ENCODE measurements around the gene APLF.
"Not testable (repeated sequence)": the region's sequence is repeated elsewhere in the genome, so short reads cannot be mapped to it uniquely, and the experiment has no call there.

APLF gene

GRCh38 chr2:68565273-68565672, 97.9 kb downstream of the APLF start:
- H3K27me3 ChIP-seq (replicated peaks; ENCODE audit: control insufficient read depth, insufficient read depth, low read length) = no peaks in the 10 kb centered on the region
- H3K36me3 ChIP-seq (ENCODE audit: control insufficient read depth, insufficient read depth, low read length, severe bottlenecking) = no peaks in the 10 kb centered on the region
- no peak overlapping the region for H3K4me3 ChIP-seq (ENCODE audit: low read length)
- H3K9me3 ChIP-seq (ENCODE audit: control insufficient read depth, low read length) = no peaks in the 10 kb centered on the region
- H3K4me1 ChIP-seq (ENCODE audit: control insufficient read depth, insufficient read depth, low read length) = no peaks in the 10 kb centered on the region
- no peak overlapping the region for H3K9ac ChIP-seq (ENCODE audit: low read length)
- DNase-seq (ENCODE audit: low read depth) = no peak

DNA sequence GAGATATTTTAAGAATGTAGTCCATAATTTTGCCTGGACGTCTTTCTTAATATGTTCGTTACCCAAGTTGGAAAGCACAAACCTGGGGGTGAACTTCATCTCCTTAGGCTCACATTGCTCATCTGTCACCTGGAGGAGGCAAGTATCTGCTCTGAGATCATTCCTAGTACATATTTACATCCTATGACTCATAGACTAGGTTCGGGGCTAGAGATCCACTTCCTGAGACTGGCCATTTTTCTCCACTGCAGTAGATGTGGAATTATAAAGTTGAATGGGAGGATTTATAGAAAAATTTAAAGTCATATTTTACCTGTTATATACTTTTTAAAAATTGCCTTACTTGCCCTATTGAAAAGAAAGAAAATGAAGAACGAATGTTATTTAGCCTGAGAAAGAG, 98.5 kb downstream of the APLF start:
- H3K9me3 ChIP-seq (ENCODE audit: control insufficient read depth, low read length) = no peaks in the 10 kb centered on the region
- H3K9ac ChIP-seq (ENCODE audit: low read length) = no peak overlapping the region
- H3K4me1 ChIP-seq (ENCODE audit: control insufficient read depth, insufficient read depth, low read length) = no peaks in the 10 kb centered on the region
- H3K27me3 ChIP-seq (replicated peaks; ENCODE audit: control insufficient read depth, insufficient read depth, low read length) = no peaks in the 10 kb centered on the region
- peak; percentile 3 for DNase-seq (ENCODE audit: low read depth)
- no peaks in the 10 kb centered on the region for H3K36me3 ChIP-seq (ENCODE audit: control insufficient read depth, insufficient read depth, low read length, severe bottlenecking)
- no peak overlapping the region for H3K4me3 ChIP-seq (ENCODE audit: low read length)

- H3K4me3 ChIP-seq (ENCODE audit: low read length) = no peak overlapping the region
- no peak overlapping the region for H3K9ac ChIP-seq (ENCODE audit: low read length)
- H3K9me3 ChIP-seq (ENCODE audit: control insufficient read depth, low read length) = no peaks in the 10 kb centered on the region
- H3K27me3 ChIP-seq (replicated peaks; ENCODE audit: control insufficient read depth, insufficient read depth, low read length) = no peaks in the 10 kb centered on the region
- no peaks in the 10 kb centered on the region for H3K36me3 ChIP-seq (ENCODE audit: control insufficient read depth, insufficient read depth, low read length, severe bottlenecking)
- no peaks in the 10 kb centered on the region for H3K4me1 ChIP-seq (ENCODE audit: control insufficient read depth, insufficient read depth, low read length)
- DNase-seq (ENCODE audit: low read depth) = no peak
Observed at GRCh38 chr2:68566362-68566761, 99.0 kb downstream of the APLF start.

DNA sequence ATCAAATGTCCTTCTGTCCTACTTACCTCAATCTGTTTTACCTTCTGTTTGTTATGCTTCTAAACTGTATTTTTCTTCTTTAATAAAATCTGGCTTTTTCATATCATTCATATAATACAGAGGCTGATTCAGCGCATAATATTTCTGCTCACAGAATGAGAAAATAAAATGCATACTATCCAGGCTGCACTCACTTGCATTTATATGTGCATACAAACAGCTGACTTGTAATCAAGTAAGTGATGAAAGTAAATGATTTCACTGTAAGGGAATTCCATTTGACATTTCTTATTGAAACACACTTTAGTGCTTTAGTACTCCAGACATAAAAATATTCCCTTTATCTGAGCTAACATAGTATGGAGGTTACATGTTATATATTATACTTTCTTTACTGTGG, 100.7 kb downstream of the APLF start:
- Histone ChIP-seq H3K9me3 (ENCODE audit: control insufficient read depth, low read length) (no peaks in the 10 kb centered on the region), H3K4me1 (ENCODE audit: control insufficient read depth, insufficient read depth, low read length) (no peaks in the 10 kb centered on the region), H3K36me3 (ENCODE audit: control insufficient read depth, insufficient read depth, low read length, severe bottlenecking) (no peaks in the 10 kb centered on the region), H3K27me3 (replicated peaks; ENCODE audit: control insufficient read depth, insufficient read depth, low read length) (no peaks in the 10 kb centered on the region), H3K4me3 (ENCODE audit: low read length) (no peak overlapping the region), H3K9ac (ENCODE audit: low read length) (no peak overlapping the region)
- no peak for DNase-seq (ENCODE audit: low read depth)

- H3K27me3 ChIP-seq (replicated peaks; ENCODE audit: control insufficient read depth, insufficient read depth, low read length) = no peaks in the 10 kb centered on the region
- no peak for DNase-seq (ENCODE audit: low read depth)
- no peak overlapping the region for H3K9ac ChIP-seq (ENCODE audit: low read length)
- H3K4me1 ChIP-seq (ENCODE audit: control insufficient read depth, insufficient read depth, low read length) = no peaks in the 10 kb centered on the region
- no peaks in the 10 kb centered on the region for H3K9me3 ChIP-seq (ENCODE audit: control insufficient read depth, low read length)
- H3K4me3 ChIP-seq (ENCODE audit: low read length) = no peak overlapping the region
- no peaks in the 10 kb centered on the region for H3K36me3 ChIP-seq (ENCODE audit: control insufficient read depth, insufficient read depth, low read length, severe bottlenecking)
Observed at GRCh38 chr2:68569604-68570003, 102.2 kb downstream of the APLF start.

- H3K4me1 ChIP-seq (ENCODE audit: control insufficient read depth, insufficient read depth, low read length); H3K36me3 ChIP-seq (ENCODE audit: control insufficient read depth, insufficient read depth, low read length, severe bottlenecking); H3K9ac ChIP-seq (ENCODE audit: low read length); H3K27me3 ChIP-seq (replicated peaks; ENCODE audit: control insufficient read depth, insufficient read depth, low read length); H3K4me3 ChIP-seq (ENCODE audit: low read length); H3K9me3 ChIP-seq (ENCODE audit: control insufficient read depth, low read length); DNase-seq (ENCODE audit: low read depth): not testable (repeated sequence)
Observed at GRCh38 chr2:68570434-68570833, 103.0 kb downstream of the APLF start.

DNA sequence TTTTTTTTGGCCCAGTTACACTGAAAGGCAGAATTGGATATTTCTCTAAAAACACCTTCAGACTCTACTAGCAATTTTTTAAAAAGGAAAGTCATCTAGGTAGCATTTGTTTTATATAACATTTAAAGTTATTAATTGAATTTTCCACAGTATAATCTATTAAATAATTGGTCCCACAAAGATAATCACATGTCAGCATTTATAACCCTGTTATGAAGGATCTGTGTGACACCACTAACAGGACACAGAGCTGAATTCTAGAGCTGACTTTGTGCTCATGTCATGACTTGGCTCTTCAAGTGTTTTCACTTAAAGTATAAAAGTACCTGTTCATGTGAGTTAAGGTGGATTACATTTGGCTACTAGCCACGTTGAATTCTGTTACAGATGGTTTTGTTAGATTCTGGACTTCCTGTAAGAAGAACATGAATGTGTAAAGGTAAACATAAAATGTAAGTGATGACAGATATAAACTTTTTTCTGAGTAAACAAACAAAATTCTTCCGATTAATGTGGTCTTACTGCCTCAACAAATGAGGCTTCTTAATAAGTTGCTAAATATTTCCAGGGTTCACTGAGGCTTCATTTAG, 106.9 kb downstream of the APLF start:
- no peak overlapping the region for H3K9ac ChIP-seq (ENCODE audit: low read length)
- no peak for DNase-seq (ENCODE audit: low read depth)
- peaks cover 7% of the 10 kb centered on the region for H3K4me1 ChIP-seq (ENCODE audit: control insufficient read depth, insufficient read depth, low read length)
- H3K9me3 ChIP-seq (ENCODE audit: control insufficient read depth, low read length) = no peaks in the 10 kb centered on the region
- no peaks in the 10 kb centered on the region for H3K36me3 ChIP-seq (ENCODE audit: control insufficient read depth, insufficient read depth, low read length, severe bottlenecking)
- H3K27me3 ChIP-seq (replicated peaks; ENCODE audit: control insufficient read depth, insufficient read depth, low read length) = no peaks in the 10 kb centered on the region
- no peak overlapping the region for H3K4me3 ChIP-seq (ENCODE audit: low read length)

GRCh38 chr2:68577183-68577582, 109.8 kb downstream of the APLF start:
- H3K4me1 ChIP-seq (ENCODE audit: control insufficient read depth, insufficient read depth, low read length) = peaks cover 7% of the 10 kb centered on the region
- H3K27me3 ChIP-seq (replicated peaks; ENCODE audit: control insufficient read depth, insufficient read depth, low read length) = no peaks in the 10 kb centered on the region
- H3K9ac ChIP-seq (ENCODE audit: low read length) = no peak overlapping the region
- H3K9me3 ChIP-seq (ENCODE audit: control insufficient read depth, low read length) = no peaks in the 10 kb centered on the region
- no peak overlapping the region for H3K4me3 ChIP-seq (ENCODE audit: low read length)
- H3K36me3 ChIP-seq (ENCODE audit: control insufficient read depth, insufficient read depth, low read length, severe bottlenecking) = no peaks in the 10 kb centered on the region
- peak; percentile 33 for DNase-seq (ENCODE audit: low read depth)

GRCh38 chr2:68579689-68580088, 112.3 kb downstream of the APLF start:
- no peaks in the 10 kb centered on the region for H3K9me3 ChIP-seq (ENCODE audit: control insufficient read depth, low read length)
- H3K36me3 ChIP-seq (ENCODE audit: control insufficient read depth, insufficient read depth, low read length, severe bottlenecking) = no peaks in the 10 kb centered on the region
- no peaks in the 10 kb centered on the region for H3K27me3 ChIP-seq (replicated peaks; ENCODE audit: control insufficient read depth, insufficient read depth, low read length)

GRCh38 chr2:68588589-68588988, 121.2 kb downstream of the APLF start:
- Histone ChIP-seq H3K4me1 (ENCODE audit: control insufficient read depth, insufficient read depth, low read length) (no peaks in the 10 kb centered on the region), H3K4me3 (ENCODE audit: low read length) (no peak overlapping the region), H3K9ac (ENCODE audit: low read length) (no peak overlapping the region), H3K36me3 (ENCODE audit: control insufficient read depth, insufficient read depth, low read length, severe bottlenecking) (no peaks in the 10 kb centered on the region), H3K27me3 (replicated peaks; ENCODE audit: control insufficient read depth, insufficient read depth, low read length) (no peaks in the 10 kb centered on the region), H3K9me3 (ENCODE audit: control insufficient read depth, low read length) (no peaks in the 10 kb centered on the region)
- DNase-seq (ENCODE audit: low read depth) = no peak

More at GRCh38 chr2:68579689-68580088, 112.3 kb downstream of the APLF start:
- H3K4me1 ChIP-seq (ENCODE audit: control insufficient read depth, insufficient read depth, low read length) = peaks cover 7% of the 10 kb centered on the region
- DNase-seq (ENCODE audit: low read depth) = no peak
- H3K9ac ChIP-seq (ENCODE audit: low read length) = no peak overlapping the region
- no peak overlapping the region for H3K4me3 ChIP-seq (ENCODE audit: low read length)

DNA sequence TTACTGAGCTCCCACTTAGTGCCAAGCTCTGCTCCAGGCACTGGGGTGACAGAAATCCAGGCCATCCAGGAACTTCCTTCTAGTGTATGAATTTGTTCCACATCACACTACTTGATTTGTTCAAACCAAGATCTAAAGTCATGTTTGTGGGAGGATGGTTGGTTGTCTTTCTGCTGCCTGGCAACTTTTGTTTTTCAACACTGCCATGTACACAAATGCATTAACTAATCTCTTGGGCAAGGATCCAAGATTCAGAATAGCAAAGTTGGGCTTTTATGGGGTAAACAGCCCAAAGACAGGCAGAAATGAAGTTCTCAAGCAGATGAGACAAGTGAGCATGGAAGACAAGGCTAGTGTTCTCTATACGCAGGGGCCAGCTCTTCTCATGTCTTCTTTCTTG, 122.6 kb downstream of the APLF start:
- Histone ChIP-seq H3K4me3 (ENCODE audit: low read length) (no peak overlapping the region), H3K9ac (ENCODE audit: low read length) (no peak overlapping the region), H3K36me3 (ENCODE audit: control insufficient read depth, insufficient read depth, low read length, severe bottlenecking) (no peaks in the 10 kb centered on the region), H3K9me3 (ENCODE audit: control insufficient read depth, low read length) (no peaks in the 10 kb centered on the region), H3K27me3 (replicated peaks; ENCODE audit: control insufficient read depth, insufficient read depth, low read length) (no peaks in the 10 kb centered on the region), H3K4me1 (ENCODE audit: control insufficient read depth, insufficient read depth, low read length) (peaks cover 3% of the 10 kb centered on the region)
- no peak for DNase-seq (ENCODE audit: low read depth)

DNA sequence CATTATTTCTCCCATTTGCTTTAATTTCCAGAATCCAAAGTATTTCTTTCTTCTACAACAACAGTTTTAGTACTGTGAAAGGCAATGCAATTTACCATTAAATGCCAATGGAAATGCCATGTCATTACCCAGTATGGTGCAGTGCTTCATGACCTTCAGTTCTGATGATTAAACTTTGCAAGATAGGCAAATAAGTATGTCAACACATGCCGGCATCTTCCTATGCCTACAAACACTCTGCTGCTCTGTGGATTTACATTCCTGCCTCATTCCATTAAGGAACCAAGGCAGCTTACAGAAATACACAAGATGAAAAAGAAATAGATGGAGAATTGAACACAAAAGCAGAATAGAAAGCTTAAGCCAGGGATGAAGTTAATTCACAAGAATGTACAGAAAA, 123.3 kb downstream of the APLF start:
- H3K9me3 ChIP-seq (ENCODE audit: control insufficient read depth, low read length) = no peaks in the 10 kb centered on the region
- no peak overlapping the region for H3K4me3 ChIP-seq (ENCODE audit: low read length)
- H3K27me3 ChIP-seq (replicated peaks; ENCODE audit: control insufficient read depth, insufficient read depth, low read length) = no peaks in the 10 kb centered on the region

More for the DNA sequence above, 123.3 kb downstream of the APLF start:
- Histone ChIP-seq H3K36me3 (ENCODE audit: control insufficient read depth, insufficient read depth, low read length, severe bottlenecking) (no peaks in the 10 kb centered on the region), H3K9ac (ENCODE audit: low read length) (no peak overlapping the region), H3K4me1 (ENCODE audit: control insufficient read depth, insufficient read depth, low read length) (peaks cover 4% of the 10 kb centered on the region)
- DNase-seq (ENCODE audit: low read depth) = no peak

Data from adipocyte (in vitro differentiated cells).